OCI-LY1 (cell line): ENCODE measurements around the gene SPOCK1.

Experiments
- H2AFZ ChIP-seq: fragments of 200-600 bp; sonication (generic), shearing (Covaris generic); 2 replicates; pipeline ENCODE4 v1.6.0; 2014; ENCODE audit warnings: antibody characterized with exemption, mild to moderate bottlenecking, low read length
- H3F3A ChIP-seq: fragments of 200-600 bp; sonication (generic), shearing (Covaris generic); 2 replicates; pipeline ENCODE4 v1.6.0; 2014; ENCODE audit warnings: mild to moderate bottlenecking, antibody characterized with exemption, low read length, moderate library complexity; ENCODE audit not compliant: insufficient read depth
- H3K27ac ChIP-seq: fragments of 200-600 bp; sonication (generic); 2 replicates; pipeline ENCODE4 v1.5.1; 2014; ENCODE audit warnings: low read length, mixed run types, mild to moderate bottlenecking, low read depth; ENCODE audit not compliant: poor library complexity, severe bottlenecking
- H3K27me3 ChIP-seq: fragments of 200-600 bp; sonication (generic); 2 replicates; pipeline ENCODE4 v1.6.0; 2014; ENCODE audit warnings: antibody characterized with exemption, mild to moderate bottlenecking, low read length, moderate library complexity; ENCODE audit not compliant: insufficient read depth
- H3K36me3 ChIP-seq: fragments of 200-600 bp; sonication (generic); 2 replicates; pipeline ENCODE4 v1.6.1; 2014; ENCODE audit warnings: mild to moderate bottlenecking, antibody characterized with exemption, low read length, moderate library complexity, mixed read lengths; ENCODE audit not compliant: insufficient read depth
- H3K4me1 ChIP-seq: fragments of 200-600 bp; sonication (generic); 2 replicates; pipeline ENCODE4 v1.5.1; 2014; ENCODE audit warnings: mild to moderate bottlenecking, low read length, moderate library complexity; ENCODE audit not compliant: insufficient read depth, severe bottlenecking
- H3K4me2 ChIP-seq: fragments of 200-600 bp; sonication (generic), shearing (Covaris generic); 2 replicates; pipeline ENCODE4 v1.6.1; 2014; ENCODE audit warnings: low read length
- H3K4me3 ChIP-seq: fragments of 200-600 bp; sonication (generic); 2 replicates; pipeline ENCODE4 v1.5.1; 2014; ENCODE audit warnings: low read length, low read depth, mild to moderate bottlenecking, mixed read lengths; ENCODE audit not compliant: poor library complexity, severe bottlenecking
- H3K79me2 ChIP-seq: fragments of 200-600 bp; shearing (Covaris generic); 2 replicates; pipeline ENCODE4 v1.6.1; 2016; ENCODE audit warnings: mixed run types, low read length, mixed read lengths; ENCODE audit not compliant: insufficient read depth
- H3K9ac ChIP-seq: fragments of 200-600 bp; sonication (generic), shearing (Covaris generic); 2 replicates; pipeline ENCODE4 v1.6.1; 2014; ENCODE audit warnings: mild to moderate bottlenecking, low read length, mixed read lengths
- H3K9me2 ChIP-seq: fragments of 200-600 bp; sonication (generic), shearing (Covaris generic); 2 replicates; pipeline ENCODE4 v1.6.1; 2014; ENCODE audit warnings: low read depth, mild to moderate bottlenecking, low read length, mixed read lengths
- H3K9me3 ChIP-seq: fragments of 200-600 bp; shearing (Covaris generic); 2 replicates; pipeline ENCODE4 v1.6.1; 2014; ENCODE audit warnings: low read length, mixed read lengths
- H4K20me1 ChIP-seq: fragments of 200-600 bp; sonication (generic), shearing (Covaris generic); 2 replicates; pipeline ENCODE4 v1.6.0; 2016; ENCODE audit warnings: mild to moderate bottlenecking, low read length; ENCODE audit not compliant: insufficient read depth
- CTCF ChIP-seq: fragments of 200-600 bp; sonication (generic), shearing (Covaris generic); IDR thresholded peaks from 2 replicates; pipeline ENCODE4 v1.5.1; 2017; ENCODE audit warnings: mild to moderate bottlenecking, antibody characterized with exemption, low read length, moderate library complexity, mixed read lengths
- EZH2 ChIP-seq: fragments of 200-600 bp; sonication (generic), shearing (Covaris generic); IDR thresholded peaks from 2 replicates; pipeline ENCODE4 v1.8.0; 2017; ENCODE audit warnings: borderline replicate concordance, mixed run types, mild to moderate bottlenecking, antibody characterized with exemption, low read length, moderate library complexity, mixed read lengths

SPOCK1 gene

GRCh38 chr5:137414112-137414755 is 84.9 kb downstream of the SPOCK1 start:
- Histone ChIP-seq H3K9ac (no peak overlapping the region), H3K4me2 (no peak overlapping the region), H4K20me1 (no peaks in the 10 kb centered on the region), H3K9me2 (no peaks in the 10 kb centered on the region), H3K36me3 (no peaks in the 10 kb centered on the region), H3K4me1 (no peaks in the 10 kb centered on the region), H3F3A (no peaks in the 10 kb centered on the region), H3K79me2 (no peaks in the 10 kb centered on the region), H3K27me3 (no peaks in the 10 kb centered on the region), H2AFZ (no peak overlapping the region), H3K4me3 (no peak overlapping the region), H3K27ac (no peak overlapping the region), H3K9me3 (peaks cover 3% of the 10 kb centered on the region; the same call in 1 of the 2 replicates)
- TF ChIP-seq CTCF: no peak
- TF ChIP-seq EZH2: no peak

DNA sequence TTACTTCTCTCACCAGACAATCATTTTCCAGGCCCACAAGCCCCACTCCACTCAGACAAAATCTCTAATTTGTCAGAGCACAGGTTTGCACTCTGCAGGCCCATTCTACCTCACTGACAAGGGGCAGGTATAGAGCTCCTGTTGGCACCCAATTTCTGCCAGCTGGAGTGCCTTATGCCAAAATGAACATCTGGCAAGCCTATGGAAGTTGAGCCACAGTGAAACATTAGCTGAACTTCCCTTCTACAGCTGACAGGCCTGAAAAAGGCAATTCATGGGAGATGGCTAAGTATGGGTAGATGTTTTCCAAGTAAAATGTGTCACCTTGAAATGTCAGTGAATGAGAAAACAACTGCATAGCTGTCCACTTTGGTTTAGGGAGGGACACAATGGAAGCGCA is 87.0 kb downstream of the SPOCK1 start:
- Histone ChIP-seq H3K4me3 (no peak overlapping the region), H3F3A (no peaks in the 10 kb centered on the region), H3K9me3 (peaks cover 3% of the 10 kb centered on the region; the same call in 1 of the 2 replicates), H3K4me1 (no peaks in the 10 kb centered on the region), H3K27me3 (no peaks in the 10 kb centered on the region), H3K9ac (no peak overlapping the region), H3K27ac (no peak overlapping the region), H2AFZ (no peak overlapping the region), H3K4me2 (no peak overlapping the region), H4K20me1 (no peaks in the 10 kb centered on the region), H3K9me2 (no peaks in the 10 kb centered on the region), H3K79me2 (no peaks in the 10 kb centered on the region), H3K36me3 (no peaks in the 10 kb centered on the region)
- no peak for TF ChIP-seq EZH2
- TF ChIP-seq CTCF: no peak

GRCh38 chr5:137410234-137411010 is 88.7 kb downstream of the SPOCK1 start:
- Histone ChIP-seq H3F3A (no peaks in the 10 kb centered on the region), H3K9me2 (no peaks in the 10 kb centered on the region), H3K9me3 (no peaks in the 10 kb centered on the region), H3K79me2 (no peaks in the 10 kb centered on the region), H4K20me1 (no peaks in the 10 kb centered on the region), H3K36me3 (no peaks in the 10 kb centered on the region), H3K4me3 (no peak overlapping the region), H2AFZ (no peak overlapping the region), H3K9ac (no peak overlapping the region), H3K4me2 (no peak overlapping the region), H3K27ac (no peak overlapping the region), H3K27me3 (no peaks in the 10 kb centered on the region), H3K4me1 (no peaks in the 10 kb centered on the region)
- TF ChIP-seq EZH2: no peak
- TF ChIP-seq CTCF: no peak
